Hindlimb muscle (tissue), 1 donor: Measurements from ENCODE around the gene DCC. TPM values are rescaled to one million over a fixed set of nuclear protein-coding genes. Genes with fewer than 3 reads are reported as not detected.
A peak's percentile ranks its signal among the peaks of the same experiment; 100 is the strongest.

ENCODE experiments used
- DNase-seq: peaks from one replicate; pipeline ENCODE4 v3.0.0-alpha.2; 2013
- polyA plus RNA-seq: library from polyadenylated mRNA; unstranded; fragments of 120-200 nt; gene quantifications from one replicate; pipeline ENCODE4 v1.2.1, GENCODE V29; 2013; ENCODE audit not compliant: insufficient read length

Gene DCC
- polyA plus RNA-seq = 0.14 TPM

- peak; percentile 26 for DNase-seq
These were observed at the start of gene DCC for GRCh38 chr18:52339891-52340371. TSS of gene DCC (plus strand) at chr18:52340197. CDS start at chr18:52340788, 591 bp downstream.

- DNase-seq = no peak
These were observed 29.3 kb upstream of the DCC start for GRCh38 chr18:52310651-52311050.

- DNase-seq = no peak
These were observed 28.7 kb upstream of the DCC start for GRCh38 chr18:52311331-52311730.

GRCh38 chr18:52312346-52312745, 27.7 kb upstream of the DCC start:
- no peak for DNase-seq

GRCh38 chr18:52313213-52313612, 26.8 kb upstream of the DCC start:
- no peak for DNase-seq

GRCh38 chr18:52319424-52319983, 20.5 kb upstream of the DCC start:
- DNase-seq = no peak

- no peak for DNase-seq
These were observed 17.7 kb upstream of the DCC start for GRCh38 chr18:52322307-52322706.

GRCh38 chr18:52323802-52324201, 16.2 kb upstream of the DCC start:
- no peak for DNase-seq

GRCh38 chr18:52325997-52326396, 14.0 kb upstream of the DCC start:
- no peak for DNase-seq

- no peak for DNase-seq
These were observed 6.1 kb upstream of the DCC start for GRCh38 chr18:52333860-52334259.

- no peak for DNase-seq
These were observed 5.7 kb upstream of the DCC start for GRCh38 chr18:52334307-52334706.

GRCh38 chr18:52334896-52335295, 5.1 kb upstream of the DCC start:
- no peak for DNase-seq

GRCh38 chr18:52337276-52337675, 2.7 kb upstream of the DCC start:
- no peak for DNase-seq

GRCh38 chr18:52340406-52341102, 557 bp downstream of the DCC start:
- no peak for DNase-seq

GRCh38 chr18:52341103-52341432, 1.1 kb downstream of the DCC start:
- no peak for DNase-seq

- DNase-seq = no peak
These were observed 1.8 kb downstream of the DCC start for GRCh38 chr18:52341608-52342381.

- no peak for DNase-seq
These were observed 2.5 kb downstream of the DCC start for GRCh38 chr18:52342456-52342855.

- DNase-seq = no peak
These were observed 3.1 kb downstream of the DCC start for GRCh38 chr18:52343138-52343537.

- no peak for DNase-seq
These were observed 3.8 kb downstream of the DCC start for GRCh38 chr18:52343731-52344340.

- no peak for DNase-seq
These were observed 4.9 kb downstream of the DCC start for GRCh38 chr18:52344881-52345280.

- DNase-seq = no peak
These were observed 5.4 kb downstream of the DCC start for GRCh38 chr18:52345428-52345827.

GRCh38 chr18:52348209-52348608, 8.2 kb downstream of the DCC start:
- no peak for DNase-seq

- DNase-seq = no peak
These were observed 9.5 kb downstream of the DCC start for GRCh38 chr18:52349498-52349897.
